Thyroid gland (tissue), 4 donors: ENCODE measurements around the gene MERTK.

Source experiments
- POLR2A ChIP-seq, 2 donors: fragments of 450-650 bp; IDR thresholded peaks; one replicate each; pipeline ENCODE4 v1.6.1; 2017; ENCODE audit warnings: antibody characterized with exemption in 2 of 2, mild to moderate bottlenecking in 2 of 2, moderate library complexity in 1 of 2
- TF ChIP-seq, protein P1 (sequence below), 6 experiments: fragments of 200-600 bp in 3 of 6; fragments of 450-650 bp in 3 of 6; sonication (generic) in 3 of 6; IDR thresholded peaks; one replicate each; pipeline ENCODE4 v1.5.1; 2016 to 2019; ENCODE audit warnings: antibody characterized with exemption in 6 of 6, mild to moderate bottlenecking in 2 of 6, inconsistent platforms in 1 of 6, moderate library complexity in 1 of 6

DNA sequence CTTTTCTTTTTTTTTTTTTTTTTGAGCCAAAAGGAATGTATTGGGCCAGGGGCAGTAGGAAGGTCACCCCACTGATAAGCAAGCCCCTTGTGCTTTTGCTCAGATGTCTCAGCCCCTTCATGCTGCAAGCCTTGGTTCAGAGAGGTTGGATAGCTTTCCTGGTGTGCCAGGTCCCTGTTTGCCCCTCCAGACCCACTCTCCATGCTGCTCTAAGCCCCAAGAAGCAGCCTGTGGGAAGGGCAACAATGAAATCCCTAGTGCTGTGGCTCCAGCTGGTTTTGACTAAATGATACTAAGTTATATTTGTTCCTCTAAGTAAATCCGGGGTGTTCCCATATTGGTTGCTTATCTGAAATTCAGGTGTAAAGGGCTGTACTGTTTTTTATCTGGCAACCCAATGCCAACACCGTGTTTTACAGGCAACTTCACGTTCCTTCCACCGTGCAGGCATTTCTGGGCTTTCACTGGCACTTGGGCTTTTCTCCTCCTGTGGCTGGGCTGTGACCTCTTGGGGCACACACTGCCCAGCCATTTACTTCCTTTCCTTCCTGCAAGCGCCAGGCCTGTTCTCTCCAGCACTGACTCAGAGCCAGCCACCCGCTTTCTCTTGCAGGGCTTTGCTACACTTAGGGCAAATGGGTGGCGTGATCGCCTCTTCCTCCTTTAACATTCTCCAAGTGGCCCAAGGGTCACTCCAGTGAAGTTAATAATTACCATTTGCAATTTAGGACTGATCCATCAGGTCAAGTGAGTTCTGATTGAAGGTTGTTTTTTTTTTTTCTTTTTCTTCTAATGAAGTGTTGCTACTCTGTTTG, 21.6 kb downstream of the MERTK start:
- TF ChIP-seq, protein P1, sequence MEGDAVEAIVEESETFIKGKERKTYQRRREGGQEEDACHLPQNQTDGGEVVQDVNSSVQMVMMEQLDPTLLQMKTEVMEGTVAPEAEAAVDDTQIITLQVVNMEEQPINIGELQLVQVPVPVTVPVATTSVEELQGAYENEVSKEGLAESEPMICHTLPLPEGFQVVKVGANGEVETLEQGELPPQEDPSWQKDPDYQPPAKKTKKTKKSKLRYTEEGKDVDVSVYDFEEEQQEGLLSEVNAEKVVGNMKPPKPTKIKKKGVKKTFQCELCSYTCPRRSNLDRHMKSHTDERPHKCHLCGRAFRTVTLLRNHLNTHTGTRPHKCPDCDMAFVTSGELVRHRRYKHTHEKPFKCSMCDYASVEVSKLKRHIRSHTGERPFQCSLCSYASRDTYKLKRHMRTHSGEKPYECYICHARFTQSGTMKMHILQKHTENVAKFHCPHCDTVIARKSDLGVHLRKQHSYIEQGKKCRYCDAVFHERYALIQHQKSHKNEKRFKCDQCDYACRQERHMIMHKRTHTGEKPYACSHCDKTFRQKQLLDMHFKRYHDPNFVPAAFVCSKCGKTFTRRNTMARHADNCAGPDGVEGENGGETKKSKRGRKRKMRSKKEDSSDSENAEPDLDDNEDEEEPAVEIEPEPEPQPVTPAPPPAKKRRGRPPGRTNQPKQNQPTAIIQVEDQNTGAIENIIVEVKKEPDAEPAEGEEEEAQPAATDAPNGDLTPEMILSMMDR (IDR thresholded peaks at IDR 0.05): no peak
- TF ChIP-seq POLR2A (IDR thresholded peaks at IDR 0.05): no peak
